ENCODE results near the gene UQCC3. TPM values are rescaled to one million over a fixed set of nuclear protein-coding genes. Genes with fewer than 3 reads are reported as not detected.
"Not testable (repeated sequence)": the region's sequence is repeated elsewhere in the genome, so short reads cannot be mapped to it uniquely, and the experiment has no call there.

UQCC3 gene
- total RNA-seq, 1 donor from 2014 or later = 7.8 TPM

DNA sequence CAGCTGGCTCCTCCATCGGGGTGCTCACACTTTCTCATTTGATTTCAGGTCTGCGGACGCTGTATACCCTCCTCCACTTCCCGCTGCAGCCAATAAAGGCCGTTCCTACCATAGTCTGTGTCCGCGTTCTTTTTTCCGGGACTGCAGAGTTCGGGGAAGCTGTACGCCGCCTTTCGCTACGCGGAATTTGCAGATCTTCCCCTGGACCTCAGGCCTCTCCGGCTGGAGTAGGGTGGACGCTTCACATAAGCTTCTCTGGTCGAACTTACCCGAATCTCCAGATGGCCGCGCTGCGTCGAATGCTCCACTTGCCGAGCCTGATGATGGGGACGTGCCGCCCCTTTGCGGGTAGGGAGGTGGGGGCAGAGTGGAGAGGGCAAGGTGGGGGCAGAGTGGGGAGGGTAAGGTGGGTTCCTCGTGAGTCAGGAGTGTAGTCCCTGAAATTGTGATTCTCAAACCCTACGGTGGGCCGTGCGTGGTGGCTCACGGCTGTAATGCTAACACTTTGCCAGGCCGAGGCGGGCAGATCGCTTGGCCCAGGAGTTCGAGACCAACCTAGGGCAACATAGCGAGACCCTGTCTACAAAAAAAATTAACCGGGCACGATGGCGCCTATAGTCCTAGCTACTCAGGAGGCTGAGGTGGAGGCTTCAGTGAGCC lies 5.7 kb upstream of the UQCC3 start:
- no peak for DNase-seq (ENCODE audit: extremely low read depth, low read depth, low spot score)

DNA sequence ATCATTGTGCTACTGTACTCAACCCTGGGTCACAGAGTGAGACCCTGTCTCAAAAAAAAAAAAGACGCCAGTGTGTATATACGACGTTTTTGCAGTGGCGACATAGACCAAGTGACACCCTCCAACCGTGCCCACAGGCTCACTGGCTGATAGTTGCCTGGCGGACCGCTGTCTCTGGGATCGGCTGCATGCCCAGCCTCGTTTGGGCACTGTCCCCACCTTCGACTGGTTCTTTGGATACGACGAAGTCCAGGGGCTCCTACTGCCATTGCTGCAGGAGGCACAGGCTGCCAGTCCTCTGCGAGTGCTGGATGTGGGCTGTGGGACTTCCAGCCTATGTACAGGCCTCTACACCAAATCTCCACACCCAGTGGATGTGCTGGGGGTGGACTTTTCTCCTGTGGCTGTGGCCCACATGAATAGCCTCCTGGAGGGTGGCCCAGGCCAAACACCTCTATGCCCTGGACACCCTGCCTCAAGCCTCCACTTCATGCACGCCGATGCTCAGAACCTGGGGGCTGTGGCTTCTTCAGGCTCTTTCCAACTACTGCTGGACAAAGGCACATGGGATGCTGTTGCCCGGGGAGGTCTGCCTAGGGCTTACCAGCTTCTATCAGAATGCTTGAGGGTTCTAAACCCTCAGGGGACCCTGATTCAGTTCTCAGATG lies 5.1 kb upstream of the UQCC3 start:
- DNase-seq (ENCODE audit: extremely low read depth, low read depth, low spot score) = no peak

DNA sequence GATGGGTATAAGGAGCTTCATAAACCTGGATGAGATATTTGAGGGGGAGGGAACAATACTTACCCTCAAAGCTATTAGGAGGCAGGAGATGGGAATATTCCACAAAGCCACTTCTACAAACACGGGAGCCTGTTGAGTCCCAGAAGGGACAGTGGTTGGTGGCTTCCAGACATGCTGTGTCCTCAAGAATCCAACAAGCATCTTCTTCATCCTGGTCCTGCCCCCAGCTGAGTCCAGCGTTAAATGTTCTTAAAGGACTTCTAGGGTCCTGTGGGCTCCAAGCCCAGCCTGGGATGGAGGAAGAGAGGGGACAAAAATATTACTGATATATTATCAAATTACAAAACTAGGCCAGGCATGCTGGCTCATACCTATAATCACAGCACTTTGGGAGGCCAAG lies 4.0 kb upstream of the UQCC3 start:
- no peak for DNase-seq (ENCODE audit: extremely low read depth, low read depth, low spot score)

DNA sequence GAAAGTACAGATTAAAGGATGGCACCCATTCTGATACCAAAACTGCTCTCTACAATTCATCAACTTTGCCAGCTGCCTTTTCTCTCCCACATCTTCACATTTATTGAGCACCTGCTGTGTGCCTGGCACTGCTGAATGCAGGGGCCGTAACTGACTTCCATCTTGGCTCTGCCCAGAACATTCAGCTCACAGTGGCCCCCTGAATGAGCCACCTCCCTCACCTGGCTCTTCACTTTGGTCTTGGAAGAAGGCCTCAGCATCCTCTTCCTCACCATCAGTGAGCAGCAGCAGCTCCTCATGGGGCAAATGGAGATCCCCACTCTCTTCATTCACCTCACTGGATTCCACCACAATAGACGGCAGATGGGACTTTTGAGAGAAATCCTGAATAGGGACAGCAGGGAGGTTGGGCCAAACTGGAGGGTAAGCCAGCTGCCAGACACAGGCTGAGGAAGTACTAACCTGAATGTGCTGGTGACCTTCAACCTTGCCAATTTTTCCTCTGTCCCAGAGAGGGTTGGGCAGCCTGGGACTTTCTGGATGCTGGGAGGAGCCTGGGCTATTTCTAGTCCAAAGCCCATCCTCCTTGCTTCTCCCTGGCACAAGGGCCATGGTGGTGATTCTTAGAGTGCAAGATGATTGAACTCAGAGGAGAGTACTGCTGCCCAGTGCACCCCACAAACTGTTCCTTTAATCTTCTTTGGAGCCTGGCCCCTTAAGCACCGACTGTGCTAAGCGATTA lies 1.9 kb upstream of the UQCC3 start:
- no peak for DNase-seq (ENCODE audit: extremely low read depth, low read depth, low spot score)

DNA sequence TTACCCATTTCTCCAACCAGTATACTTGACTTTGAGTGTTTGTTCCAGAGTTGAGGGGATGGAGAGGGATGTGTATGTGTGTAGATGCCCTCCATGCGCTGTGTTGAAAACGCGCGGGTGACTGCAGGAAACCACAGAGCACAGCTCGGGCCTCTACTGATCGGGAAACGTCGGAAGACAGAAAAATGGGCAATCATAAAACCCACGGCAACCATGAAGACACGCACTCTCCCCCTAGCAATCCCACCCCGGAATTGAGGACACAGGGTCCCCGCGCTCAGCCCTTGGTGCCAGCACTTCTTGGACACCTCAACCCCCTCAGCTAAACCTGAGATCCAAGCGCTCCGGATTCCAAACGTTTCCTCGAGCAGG lies 251 bp upstream of the UQCC3 start:
- no peak for DNase-seq (ENCODE audit: extremely low read depth, low read depth, low spot score)

- DNase-seq (ENCODE audit: extremely low read depth, low read depth, low spot score) = no peak
These were observed 1.7 kb downstream of the UQCC3 start for GRCh38 chr11:62673196-62673525.

GRCh38 chr11:62675415-62675814 lies 3.9 kb downstream of the UQCC3 start:
- DNase-seq (ENCODE audit: extremely low read depth, low read depth, low spot score) = not testable (repeated sequence)

GRCh38 chr11:62676698-62677097 lies 5.2 kb downstream of the UQCC3 start:
- DNase-seq (ENCODE audit: extremely low read depth, low read depth, low spot score) = no peak

- no peak for DNase-seq (ENCODE audit: extremely low read depth, low read depth, low spot score)
These were observed 5.7 kb downstream of the UQCC3 start for GRCh38 chr11:62677156-62677555.

- no peak for DNase-seq (ENCODE audit: extremely low read depth, low read depth, low spot score)
These were observed 6.2 kb downstream of the UQCC3 start for GRCh38 chr11:62677714-62678113.

GRCh38 chr11:62678433-62678769 lies 6.9 kb downstream of the UQCC3 start:
- no peak for DNase-seq (ENCODE audit: extremely low read depth, low read depth, low spot score)

GRCh38 chr11:62678770-62679696 lies 7.6 kb downstream of the UQCC3 start, which contains the start of gene UBXN1:
TSS of gene UBXN1 (minus strand) at chr11:62679073. CDS start at chr11:62678923, 150 bp downstream.
- DNase-seq (ENCODE audit: extremely low read depth, low read depth, low spot score) = no peak

- no peak for DNase-seq (ENCODE audit: extremely low read depth, low read depth, low spot score)
These were observed 9.4 kb downstream of the UQCC3 start for GRCh38 chr11:62680825-62681240.

DNA sequence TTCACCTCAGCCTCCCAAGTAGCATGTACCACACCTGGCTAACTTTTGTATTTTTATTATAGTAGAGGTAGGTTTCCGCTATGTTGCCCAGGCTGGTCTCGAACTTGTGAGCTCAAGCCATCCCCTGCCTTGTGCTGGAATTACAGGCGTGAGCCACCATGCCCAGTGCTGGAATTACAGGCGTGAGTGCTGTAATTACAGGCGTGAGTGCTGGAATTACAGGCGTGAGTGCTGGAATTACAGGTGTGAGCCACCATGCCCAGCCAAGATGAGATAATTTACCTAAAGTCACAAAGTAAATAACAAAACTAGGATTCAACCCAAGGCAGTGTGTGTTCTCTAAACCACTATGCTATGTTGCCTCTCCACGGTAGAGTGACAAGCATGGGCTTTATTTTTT lies 11.0 kb downstream of the UQCC3 start:
- no peak for DNase-seq (ENCODE audit: extremely low read depth, low read depth, low spot score)

DNA sequence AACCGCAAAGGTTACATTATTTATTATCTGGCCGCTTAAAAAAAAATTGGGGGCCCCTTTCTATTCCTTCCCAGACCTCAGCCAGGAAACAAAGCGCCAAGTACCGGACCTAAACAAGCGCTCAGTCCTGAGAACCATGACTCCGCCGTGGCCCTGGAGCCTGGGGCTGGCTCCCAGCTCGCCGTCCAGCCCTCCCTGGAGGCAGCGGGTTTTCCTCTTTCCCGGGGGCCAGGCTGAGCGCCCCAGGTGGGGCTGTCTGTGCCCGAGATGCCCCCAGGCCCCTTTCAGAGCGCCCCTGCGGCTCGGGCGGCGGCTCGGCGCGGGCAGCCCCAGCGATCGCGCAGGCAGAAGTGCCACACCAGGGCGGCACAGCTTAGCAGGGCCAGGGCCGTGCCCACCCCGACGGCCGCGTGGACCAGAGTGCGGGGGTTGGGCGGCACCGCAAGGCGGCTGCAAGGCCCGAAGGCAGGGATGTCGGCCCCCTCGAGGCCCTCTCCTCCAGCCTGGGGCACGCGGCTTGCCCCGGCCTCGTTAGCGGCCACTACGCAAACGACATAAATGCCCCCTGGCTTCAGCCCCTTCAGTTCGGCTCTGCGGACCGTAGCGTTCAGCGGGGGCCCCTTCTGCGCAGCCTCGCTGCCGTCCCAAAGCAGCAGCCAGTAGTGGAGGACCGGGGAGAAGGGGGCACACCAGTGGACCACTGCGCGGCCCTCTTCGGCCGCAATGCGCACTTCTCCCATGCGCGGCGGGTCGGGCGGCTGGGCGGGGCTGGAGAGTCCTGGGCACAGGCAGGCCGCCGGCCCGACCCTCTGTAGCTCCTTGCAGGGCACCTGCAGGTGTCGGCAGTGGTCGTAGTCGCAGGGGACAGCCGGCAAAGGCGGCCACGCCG lies 16.3 kb downstream of the UQCC3 start:
- DNase-seq (ENCODE audit: extremely low read depth, low read depth, low spot score) = no peak

DNA sequence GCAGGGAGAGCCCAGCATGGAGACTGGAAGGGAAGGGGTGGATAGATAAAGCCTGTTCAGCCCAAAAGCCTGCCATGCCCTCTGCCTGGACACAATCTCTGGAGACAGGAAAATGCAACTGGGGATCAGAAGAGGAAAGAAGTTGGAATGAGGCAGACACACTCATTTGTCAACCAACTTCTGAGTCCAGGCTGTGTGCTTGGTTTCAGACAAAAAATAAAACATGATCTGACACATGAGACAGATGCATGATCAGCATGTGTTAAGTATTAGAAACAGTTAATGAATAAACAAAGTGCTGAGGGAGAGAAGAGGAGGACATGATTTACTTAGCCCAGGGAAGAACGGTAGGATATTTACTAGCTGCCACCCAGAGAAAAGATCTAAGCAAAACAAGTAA lies 17.0 kb downstream of the UQCC3 start:
- no peak for DNase-seq (ENCODE audit: extremely low read depth, low read depth, low spot score)

DNA sequence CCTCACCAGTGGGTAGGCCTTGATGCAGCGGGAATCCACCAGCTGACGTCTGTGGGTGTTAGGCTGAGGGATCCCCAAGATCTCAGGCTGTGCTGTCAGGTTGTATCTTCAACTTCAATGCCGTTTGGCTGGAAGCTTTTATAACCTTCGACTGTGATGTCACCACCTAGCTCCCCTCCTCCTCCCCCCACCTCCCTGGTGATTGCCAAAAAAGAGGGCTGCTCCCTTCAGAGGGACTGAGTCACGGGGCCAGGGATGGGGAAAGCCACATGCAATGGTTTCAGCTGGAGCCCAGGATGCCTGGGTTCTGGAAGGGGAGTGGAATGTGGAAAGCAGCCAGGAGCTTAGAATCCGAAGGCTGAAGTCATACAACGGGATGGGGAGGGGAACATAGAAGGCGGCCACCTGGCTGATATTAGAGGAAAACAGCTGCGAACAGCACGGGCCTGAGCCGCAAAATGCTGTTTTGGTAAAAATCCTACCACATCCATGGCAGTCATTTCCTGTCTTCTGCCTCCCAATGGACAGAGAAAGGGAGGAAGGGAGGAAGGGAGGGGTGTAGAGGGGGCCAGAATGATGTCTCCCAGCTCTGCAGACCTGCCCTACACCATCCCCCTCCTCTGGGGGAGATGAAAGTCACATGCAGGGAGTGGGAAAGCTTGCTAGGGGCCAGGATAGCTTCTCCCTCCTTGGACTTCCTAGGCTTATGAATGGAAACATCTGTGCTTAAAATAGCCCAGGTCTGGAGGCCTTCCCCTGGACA lies 18.1 kb downstream of the UQCC3 start, which contains the start of gene LRRN4CL:
Gene LRRN4CL, minus strand, starts transcription at position 110 of the 763 bp plus-strand sequence. CDS start 1,022 bp downstream, outside the sequence.
- DNase-seq (ENCODE audit: extremely low read depth, low read depth, low spot score) = no peak

- not testable (repeated sequence) for DNase-seq (ENCODE audit: extremely low read depth, low read depth, low spot score)
These were observed 22.2 kb downstream of the UQCC3 start for GRCh38 chr11:62693624-62694023.

Data from glomerular endothelial cell (primary cell).